Measurements from ENCODE around the gene A1BG.
A peak's percentile ranks its signal among the peaks of the same experiment; 100 is the strongest.
"Not testable (repeated sequence)": the region's sequence is repeated elsewhere in the genome, so short reads cannot be mapped to it uniquely, and the experiment has no call there.

Gene A1BG

DNA sequence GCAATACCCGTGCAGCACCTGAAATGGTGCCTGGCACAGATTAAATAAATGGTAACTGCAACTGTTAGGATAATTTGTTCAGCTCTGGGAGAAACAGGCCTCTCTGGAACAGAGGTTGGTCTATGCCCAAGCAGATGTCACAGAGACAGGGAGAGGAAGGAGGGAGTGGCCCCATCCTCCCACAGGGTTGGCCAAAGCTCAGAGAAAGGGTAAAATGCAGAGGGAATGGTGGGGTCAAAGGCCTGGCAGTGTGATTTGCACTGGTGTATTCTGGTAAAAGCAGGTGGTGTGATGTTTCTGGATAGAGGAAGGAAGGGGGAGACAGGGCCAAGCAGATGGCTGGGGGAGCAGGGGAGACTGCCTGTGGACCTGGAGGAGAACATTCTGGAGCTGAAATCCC lies 17.1 kb downstream of the A1BG start:
- no peak for DNase-seq (ENCODE audit: low read depth)

DNA sequence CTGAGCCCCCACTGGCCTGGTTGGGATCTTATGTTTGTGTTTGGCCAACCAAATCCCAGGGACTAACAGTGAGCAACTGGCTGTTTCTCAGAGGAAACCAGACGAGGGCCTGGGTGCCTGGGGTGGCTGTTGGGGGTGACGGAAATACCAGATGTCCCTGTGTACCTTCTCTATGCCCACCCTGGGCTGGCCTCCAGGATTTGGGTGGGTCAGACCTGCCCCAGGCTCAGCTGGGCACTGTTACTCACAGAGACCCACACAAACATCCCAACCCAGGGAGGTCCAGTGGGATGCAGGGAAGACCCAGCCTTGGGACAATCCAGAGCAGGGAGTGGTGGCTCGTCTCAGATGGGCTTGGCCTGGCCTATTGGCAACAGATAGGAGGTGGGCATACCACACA lies 17.7 kb downstream of the A1BG start:
- DNase-seq (ENCODE audit: low read depth) = no peak

DNA sequence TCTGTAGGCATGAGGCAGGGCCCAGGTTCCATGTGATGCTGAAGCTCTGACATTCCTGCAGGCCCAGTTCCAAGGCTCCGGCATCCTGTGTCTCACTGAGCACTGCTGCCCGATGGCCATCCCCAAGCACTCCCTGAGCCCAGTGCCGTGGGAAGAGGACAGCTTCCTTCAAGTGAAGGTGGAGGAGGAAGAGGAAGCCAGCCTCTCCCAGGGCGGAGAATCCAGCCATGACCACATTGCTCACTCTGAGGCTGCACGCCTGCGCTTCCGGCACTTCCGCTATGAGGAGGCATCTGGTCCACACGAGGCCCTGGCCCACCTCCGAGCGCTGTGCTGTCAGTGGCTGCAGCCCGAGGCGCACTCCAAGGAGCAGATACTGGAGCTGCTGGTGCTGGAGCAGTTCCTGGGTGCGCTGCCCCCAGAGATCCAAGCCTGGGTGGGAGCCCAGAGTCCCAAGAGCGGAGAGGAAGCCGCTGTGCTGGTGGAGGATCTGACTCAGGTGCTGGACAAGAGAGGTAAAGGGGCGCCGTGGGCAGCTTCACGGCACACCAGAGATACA lies 18.5 kb downstream of the A1BG start:
- no peak for DNase-seq (ENCODE audit: low read depth)

DNA sequence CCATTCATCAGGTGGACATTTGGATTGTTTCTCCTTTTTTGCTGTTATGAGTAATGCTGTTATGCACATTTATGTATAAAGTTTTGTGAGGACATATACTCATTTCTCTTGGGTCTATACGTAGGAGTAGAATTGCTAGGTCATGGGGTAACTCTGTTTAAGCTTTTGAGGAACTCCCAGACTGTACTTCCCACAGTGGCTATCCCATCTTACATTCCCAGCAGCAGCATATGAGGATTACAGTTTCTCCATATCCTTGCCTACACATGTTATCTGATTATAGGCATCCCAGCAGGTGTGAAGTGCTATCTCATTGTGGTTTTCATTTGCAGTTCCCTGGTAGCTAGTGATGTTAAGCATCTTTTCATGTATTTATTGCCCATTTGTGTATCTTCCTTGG lies 20.6 kb downstream of the A1BG start:
- DNase-seq (ENCODE audit: low read depth) = no peak

DNA sequence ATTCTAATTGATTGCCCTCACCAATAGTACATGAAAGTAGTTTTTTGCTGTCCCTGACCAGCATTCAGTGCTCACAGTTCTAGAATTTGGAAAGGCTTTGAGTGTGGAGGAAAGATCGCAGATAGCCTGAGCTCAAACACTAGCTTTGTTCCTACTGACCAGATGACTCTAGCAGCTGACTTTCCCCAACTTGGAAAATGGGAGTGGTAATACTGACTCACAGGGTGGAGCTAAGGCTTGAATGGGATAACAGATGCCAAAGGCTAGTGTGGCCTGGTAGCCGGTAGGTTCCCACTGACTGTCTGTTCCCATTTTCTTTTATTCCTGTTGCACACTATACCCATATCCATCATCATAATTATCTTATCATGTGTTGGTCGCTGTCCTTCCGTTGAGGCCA lies 22.8 kb downstream of the A1BG start:
- no peak for DNase-seq (ENCODE audit: low read depth)

DNA sequence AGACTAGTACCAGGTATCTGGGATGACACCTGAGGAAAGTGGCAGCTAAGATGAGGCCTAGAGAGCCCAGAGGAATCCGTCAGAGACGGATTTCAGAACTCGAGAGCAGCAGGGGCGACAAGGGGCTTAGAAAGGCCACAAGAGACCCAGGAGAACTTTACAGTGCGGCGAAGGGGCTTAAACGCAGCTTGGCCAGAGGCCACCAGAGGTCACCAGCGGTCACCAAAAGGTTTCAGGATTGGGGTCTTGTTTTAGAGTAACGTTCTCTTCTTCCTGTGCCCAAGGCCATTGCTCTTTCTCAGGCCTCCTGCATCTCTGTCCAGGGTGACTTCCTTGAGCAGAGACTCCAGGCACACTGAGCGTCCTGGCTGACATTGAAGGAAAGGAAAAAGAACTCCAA lies 24.3 kb downstream of the A1BG start:
- no peak for DNase-seq (ENCODE audit: low read depth)

DNA sequence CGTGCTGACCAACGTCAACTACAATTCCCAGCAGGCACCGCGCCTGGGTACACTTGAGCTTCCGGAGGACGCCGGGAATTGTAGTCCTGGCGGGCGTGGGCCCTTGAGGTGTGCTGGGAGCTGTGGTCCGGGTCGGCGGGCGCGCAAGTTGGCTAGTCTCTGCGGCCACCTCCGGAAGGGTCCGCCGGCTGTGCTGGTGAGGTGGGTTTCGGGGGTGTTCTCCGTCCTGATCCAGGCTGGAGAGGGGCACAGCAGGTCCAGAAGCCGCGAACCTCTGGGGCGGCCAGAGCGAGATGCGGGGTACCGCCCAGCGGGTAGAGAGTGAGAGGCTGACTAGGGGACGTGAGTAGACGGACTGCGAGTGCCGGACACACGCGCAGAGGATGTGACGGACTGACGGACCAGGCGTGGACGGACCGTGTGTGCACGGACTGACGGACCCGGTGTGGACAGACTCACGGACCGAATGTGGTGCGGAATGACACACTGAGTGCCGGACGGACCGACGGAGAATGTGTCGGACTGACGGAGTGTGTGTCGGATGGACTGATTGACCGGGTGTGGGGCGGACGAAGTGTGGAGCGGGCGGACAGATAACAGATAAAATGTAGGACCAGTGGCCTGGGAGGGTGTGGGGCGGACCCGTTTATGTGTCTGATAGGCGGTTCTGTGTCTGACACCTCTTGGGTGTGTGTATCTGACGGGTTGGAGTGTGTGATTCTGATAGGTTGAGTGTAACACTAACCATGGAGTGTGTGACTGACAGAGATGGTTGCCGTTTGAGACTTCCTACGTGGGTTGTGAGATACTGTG lies 26.2 kb downstream of the A1BG start, which contains the start of gene ZSCAN22:
Gene ZSCAN22 (plus strand): TSS at position 81 of the 813 bp plus-strand sequence. CDS start 7,809 bp downstream, outside the sequence.
- DNase-seq (ENCODE audit: low read depth) = peak; percentile 88

DNA sequence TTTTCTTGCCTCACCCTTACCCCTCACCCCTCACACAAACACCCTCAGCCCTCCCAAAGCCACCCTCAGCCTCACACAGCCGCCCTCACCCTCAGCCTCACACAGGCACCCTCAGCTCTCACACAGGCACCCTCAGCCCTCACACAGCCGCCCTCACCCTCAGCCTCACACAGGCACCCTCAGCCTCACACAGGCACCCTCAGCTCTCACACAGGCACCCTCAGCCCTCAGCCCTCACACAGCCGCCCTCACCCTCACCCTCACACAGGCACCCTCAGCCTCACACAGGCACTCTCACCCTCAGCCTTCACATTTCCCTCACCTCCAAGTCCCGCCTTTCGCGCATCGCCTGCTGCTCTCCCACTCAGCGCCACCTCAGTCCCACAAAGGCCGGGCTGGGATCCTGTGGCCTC lies 26.8 kb downstream of the A1BG start:
- no peak for DNase-seq (ENCODE audit: low read depth)

DNA sequence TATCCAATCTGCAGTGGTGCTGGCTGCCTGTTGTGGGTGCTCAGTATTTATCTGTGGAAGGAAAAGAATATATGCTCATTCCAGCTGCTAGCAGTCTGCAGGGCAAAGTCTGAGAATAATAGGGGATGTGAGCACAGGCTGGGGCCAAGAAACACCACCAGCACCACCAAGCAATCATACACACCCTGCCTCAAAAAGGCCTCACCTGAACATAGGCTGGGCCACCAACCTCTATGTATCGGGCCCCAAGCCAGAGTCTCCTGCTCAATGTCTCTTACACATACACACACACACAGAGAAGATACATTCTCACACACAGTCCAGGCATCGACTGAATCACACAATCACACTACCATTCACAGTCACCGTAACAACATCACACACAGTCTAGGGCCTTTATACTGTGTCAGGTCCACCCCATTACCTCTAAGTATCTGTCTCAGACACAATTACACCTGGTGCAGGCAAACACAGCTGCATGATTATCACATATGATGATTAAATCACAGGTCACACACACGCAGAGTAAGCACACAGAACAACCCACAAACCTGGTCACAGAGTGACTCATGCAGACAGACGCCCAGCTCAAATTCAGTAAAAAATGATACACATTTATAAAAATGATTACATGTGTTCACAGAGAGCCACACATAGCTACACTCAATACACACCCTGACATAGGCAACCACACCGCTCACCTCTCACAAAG lies 27.8 kb downstream of the A1BG start:
- no peak for DNase-seq (ENCODE audit: low read depth)

DNA sequence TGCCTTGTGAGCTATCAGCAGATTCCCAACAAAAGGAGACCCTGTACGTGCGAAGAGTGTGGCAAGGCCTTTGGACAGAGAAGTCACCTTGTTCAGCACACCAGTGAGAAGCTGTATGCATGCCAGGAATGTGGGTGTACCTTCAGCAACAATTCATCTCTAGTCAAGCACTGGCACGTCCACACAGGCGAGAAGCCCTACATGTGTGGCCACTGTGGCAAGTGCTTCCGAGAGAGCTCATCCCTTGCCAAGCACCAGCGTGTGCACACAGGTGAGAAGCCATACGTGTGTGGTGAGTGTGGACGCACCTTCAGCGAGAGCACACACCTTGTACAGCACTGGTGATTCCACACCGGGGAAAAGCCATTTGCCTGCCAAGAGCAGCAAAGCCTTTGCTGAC lies 34.1 kb downstream of the A1BG start:
- no peak for DNase-seq (ENCODE audit: low read depth)

DNA sequence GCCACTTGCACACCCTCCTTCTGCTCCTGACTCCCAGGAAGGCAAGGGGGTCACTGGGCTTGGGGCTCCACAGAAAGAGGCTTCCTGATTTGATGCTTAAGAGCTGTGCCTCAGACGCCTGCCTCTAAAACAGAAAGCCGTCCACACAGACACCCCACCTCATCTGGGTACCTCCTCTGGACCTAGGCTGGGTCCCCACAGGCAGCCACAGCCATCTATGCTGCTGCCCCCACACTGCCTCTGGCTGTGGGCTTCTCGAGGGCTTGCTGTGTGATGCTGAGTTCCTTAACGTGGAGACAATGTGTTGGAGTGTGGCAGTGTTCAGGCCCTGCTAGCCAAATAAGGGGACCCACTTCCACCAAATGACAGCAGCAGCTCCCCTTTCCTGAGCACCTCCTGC lies 35.0 kb downstream of the A1BG start:
- DNase-seq (ENCODE audit: low read depth) = no peak

DNA sequence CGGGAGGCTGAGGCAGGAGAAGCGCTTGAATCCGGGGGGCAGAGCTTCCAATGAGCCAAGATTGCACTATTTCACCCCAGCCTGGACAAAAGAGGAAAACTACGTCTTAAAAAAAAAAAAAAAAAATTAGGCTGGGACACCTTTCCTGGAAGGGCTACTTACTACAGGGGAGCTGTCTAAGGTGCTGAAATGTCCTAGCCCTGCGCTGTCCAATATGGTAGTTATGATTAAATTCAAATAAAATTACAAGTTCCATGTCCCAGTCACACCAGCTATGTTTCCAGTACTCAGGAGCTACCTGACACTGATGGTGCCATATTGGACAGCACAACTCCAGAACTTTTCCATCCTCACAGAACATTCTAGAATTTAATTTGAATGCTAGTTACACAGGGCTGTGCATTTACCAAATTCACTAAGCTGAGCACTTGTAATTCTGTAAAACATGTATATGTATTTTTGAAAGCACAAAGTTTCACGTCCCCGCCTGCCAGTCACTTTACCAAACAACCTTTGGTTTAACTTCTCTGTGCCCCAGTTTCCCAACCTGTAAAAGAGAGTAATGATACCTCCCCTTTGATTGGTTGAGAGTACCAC lies 35.7 kb downstream of the A1BG start:
- DNase-seq (ENCODE audit: low read depth) = no peak

DNA sequence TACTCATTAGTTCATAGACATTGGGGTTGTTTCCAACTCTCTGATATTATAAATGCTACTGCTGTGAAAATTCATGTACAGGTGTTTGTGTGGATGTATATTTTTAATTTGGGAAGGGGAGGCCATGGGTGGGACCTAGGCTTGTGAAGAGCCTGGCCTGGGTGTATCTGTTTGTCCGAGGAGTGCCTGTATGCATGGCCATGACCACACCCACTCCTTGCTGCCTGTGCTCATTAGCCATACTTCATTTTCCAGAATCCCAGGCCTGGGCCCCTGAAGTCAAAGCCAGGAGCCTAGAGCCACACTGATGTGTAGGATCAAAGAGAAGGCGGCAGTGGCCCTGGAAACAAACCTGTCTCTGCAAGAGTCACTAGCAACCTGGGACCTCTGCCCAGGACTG lies 37.7 kb downstream of the A1BG start:
- no peak for DNase-seq (ENCODE audit: low read depth)

DNA sequence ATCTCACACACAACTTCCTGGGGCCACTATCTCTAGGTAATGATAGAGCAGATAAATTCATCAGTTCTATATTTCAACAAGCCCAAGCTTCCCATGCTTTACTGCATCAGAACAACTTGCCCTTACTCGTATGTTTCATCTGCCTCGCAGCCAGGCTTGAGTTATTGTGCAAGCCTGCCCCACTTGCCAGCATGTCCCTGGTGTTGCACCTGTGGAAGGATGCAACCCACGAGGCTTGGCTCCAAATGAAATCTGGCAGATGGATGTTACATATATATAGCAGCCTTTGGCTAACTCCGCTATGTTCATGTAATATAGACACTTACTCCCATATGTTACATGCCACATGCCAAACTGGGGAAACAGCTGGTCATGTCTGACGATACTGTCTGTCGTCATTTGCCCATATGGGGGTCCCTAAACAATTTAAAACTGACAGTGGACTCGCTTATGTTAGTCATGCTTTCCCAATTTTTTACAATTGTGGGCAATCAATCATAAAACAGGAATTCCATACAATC lies 41.9 kb downstream of the A1BG start:
- DNase-seq (ENCODE audit: low read depth) = no peak

DNA sequence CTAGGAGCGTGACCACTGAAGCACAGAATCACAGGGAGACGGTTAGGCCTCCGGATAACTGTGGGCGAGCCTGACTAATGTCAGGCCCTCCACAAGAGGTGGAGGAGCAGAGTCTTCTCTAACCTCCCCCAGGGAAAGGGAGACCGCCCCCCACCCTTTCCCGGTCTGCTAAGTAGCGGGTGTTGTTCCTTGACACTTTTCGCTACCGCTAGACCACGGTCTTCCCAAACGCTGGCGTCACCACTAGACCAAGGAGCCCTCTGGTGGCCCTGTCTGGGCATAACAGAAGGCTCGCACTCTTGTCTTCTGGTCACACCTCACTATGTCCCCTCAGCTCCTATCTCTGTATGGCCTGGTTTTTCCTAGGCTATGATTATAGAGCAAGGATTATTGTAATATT lies 42.6 kb downstream of the A1BG start:
- not testable (repeated sequence) for DNase-seq (ENCODE audit: low read depth)

DNA sequence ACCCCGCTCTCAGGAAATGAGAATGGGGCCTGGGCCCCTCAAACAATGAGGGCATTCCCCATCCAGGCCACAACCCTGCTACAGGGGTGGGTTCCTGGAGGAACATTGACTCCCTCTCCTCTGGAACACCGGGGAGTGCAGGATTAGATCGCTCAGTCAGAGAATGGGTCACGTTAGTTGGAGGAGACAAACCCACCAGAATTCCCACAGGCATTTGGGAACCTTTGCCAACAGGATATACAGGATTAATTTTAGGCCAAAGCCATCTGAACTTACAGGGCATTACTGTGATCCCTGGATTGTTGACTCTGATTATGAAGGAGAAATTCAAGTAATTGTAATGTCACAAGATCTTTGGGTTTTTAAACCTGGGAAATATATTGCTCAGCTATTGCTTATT lies 45.6 kb downstream of the A1BG start:
- no peak for DNase-seq (ENCODE audit: low read depth)

DNA sequence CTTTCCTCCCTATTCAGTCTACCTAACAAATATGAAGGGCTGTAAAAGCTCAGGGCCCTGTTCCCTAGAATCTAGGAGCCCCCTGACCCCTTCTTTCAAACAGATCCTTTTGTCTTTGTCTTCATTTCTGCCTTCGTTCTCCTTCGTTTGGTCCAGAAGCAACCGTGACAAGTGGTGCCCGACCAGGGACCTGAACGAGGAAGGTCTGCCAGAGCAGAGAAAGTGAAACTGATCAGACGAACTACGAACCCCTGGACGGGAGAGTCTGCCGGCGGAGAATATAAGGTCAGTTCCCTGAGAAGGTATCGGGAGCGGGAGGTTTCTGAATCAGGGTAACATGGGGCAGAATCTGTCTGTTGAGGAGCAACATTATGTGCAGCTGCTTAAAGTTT lies 47.4 kb downstream of the A1BG start:
- no peak for DNase-seq (ENCODE audit: low read depth)

DNA sequence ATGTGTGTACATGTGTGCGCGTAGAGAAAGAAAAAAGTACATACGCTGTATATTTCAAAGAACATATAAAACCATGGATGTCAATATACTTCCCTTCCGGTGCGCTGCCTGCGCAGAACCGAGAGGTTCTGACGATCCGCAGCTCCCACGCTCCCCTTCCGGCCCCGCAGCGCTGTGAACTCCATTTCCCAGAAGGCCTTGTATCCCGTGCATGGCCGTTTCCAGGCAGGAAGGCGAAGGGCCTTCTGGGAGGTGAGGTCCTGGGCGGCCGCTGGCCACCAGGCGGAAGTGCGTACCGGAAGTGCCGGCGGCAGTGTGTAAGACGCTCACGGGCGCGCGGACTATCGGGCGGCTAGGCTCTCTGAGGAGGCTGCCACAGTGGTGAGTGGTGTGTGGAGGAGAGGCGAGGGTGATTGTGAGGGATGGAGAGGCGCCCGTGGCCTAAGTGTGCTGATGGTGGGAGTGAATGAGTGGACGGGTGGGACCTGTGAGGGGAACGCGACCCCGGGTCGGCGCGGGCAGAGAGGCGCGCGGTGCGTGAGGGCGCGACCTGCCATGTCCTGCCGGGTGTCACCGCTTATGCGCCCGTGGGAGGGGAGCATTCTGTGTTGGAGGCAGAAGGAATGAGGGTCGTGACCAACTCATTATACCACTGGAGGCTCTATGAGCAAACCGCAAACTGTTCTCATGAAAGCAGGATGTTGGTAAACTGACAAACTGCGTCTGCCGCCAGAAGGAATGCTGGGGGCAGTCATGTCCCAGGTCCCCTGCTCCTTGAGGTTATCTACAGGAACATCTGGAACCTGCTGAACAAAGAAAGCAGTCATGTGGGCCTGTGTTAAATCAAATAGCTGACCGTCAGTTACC lies 48.0 kb downstream of the A1BG start, which contains the start of gene ERVK3-1:
Gene ERVK3-1 (plus strand): TSS at position 313 of the 867 bp plus-strand sequence. CDS start 6,792 bp downstream, outside the sequence.
- DNase-seq (ENCODE audit: low read depth) = peak; percentile 91

DNA sequence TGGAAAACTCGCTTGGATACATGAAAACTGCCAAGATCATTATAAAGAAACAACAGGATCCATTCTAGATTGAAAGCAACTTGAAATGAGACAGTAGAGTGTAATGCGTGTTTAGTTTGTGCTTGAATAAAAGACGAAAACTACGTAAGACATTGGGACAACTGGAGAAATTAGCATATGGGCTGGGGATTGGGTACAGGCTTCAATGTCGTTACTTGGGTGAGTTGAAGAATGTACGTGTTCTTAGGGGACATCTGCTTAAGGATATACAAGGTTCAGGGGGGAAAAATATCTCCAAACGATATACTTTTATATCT lies 48.6 kb downstream of the A1BG start:
- DNase-seq (ENCODE audit: low read depth) = no peak

DNA sequence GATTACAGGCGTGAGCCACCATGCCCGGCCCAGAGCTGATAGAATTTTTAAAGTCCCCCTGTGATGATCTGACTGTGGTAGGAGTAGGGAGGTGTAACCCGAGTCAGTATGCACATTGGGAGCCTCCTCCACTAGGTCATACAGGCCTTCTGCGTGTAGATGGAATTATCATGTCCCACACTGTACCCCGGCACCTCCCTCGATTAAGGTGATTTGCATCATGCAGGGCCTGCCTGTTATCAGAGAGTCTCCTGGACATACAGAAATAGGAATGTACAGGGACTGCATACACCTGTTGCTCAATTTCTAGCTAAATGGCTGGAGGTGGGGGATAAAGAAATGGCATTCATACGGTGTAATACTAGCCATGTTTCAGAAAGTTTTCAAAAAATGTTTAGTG lies 49.0 kb downstream of the A1BG start:
- DNase-seq (ENCODE audit: low read depth) = no peak

DNA sequence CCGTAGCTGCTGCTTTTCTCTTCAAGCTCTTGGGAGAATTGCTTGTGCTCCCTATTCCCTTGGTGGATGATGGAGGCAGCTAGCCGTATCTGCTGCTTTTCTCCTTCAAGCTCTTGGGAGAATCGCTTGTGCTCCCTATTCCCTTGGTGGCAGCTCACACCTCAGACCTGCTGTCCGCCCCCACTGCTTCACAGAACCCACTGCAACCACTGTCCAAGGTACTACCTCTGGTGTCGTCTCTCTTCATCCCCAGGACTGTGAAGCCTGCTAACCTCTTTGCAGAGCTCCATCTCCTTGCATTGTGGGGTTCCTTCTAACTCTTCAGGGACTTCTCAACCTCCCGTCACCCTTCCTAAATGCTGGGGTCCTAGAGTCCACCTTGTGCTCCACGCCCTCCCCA lies 52.7 kb downstream of the A1BG start:
- DNase-seq (ENCODE audit: low read depth) = no peak

DNA sequence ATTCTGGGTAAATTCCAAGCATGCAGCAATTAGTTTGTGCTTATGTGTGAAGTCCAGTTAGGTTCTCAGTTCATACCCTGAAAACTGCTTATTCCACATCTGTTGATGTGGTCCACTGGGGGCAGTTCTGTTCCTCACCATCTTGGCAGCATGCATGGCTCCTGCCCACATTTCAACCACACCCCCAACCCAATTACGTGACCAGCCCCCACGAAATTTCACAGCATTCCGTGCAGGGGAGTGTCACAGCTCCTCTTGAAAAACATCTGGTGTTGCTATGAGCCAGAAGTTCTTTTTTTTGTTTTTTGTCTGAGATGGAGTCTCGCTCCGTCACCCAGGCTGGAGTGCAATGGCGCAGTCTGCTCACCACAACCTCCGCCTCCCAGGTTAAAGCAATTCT lies 57.2 kb downstream of the A1BG start:
- DNase-seq (ENCODE audit: low read depth) = no peak
